Gastrocnemius medialis (tissue), 4 donors: ENCODE results near the gene CPVL. TPM values are rescaled to one million over a fixed set of nuclear protein-coding genes. Genes with fewer than 3 reads are reported as not detected.

Experiments used
- ATAC-seq, 2 donors: fragments of 150-250 bp; one replicate each; pipeline ENCODE4 v1.9.1; 2016
- DNase-seq, 2 donors: peaks; one replicate each; pipeline ENCODE4 v3.0.0-alpha.2; 2019
- H3K27ac ChIP-seq, 4 donors: fragments of 200-600 bp; sonication (generic); 1 replicate in 1 of 4; 2 replicates in 3 of 4; pipeline ENCODE4 v1.5.1; 2016 to 2018; ENCODE audit warnings: mild to moderate bottlenecking in 2 of 4, moderate library complexity in 1 of 4
- H3K27me3 ChIP-seq, 3 donors: fragments of 200-600 bp; sonication (generic) in 2 of 3; 1 replicate in 1 of 3; 2 replicates in 2 of 3; pipeline versions ENCODE4 v1.5.1 to v1.6.0; 2016 to 2019; ENCODE audit warnings: mild to moderate bottlenecking in 1 of 3, moderate library complexity in 1 of 3
- H3K36me3 ChIP-seq, 2 donors: fragments of 200-600 bp; sonication (generic) in 1 of 2; one replicate each; pipeline ENCODE4 v1.5.1; 2017 to 2018
- H3K4me1 ChIP-seq, 2 donors: fragments of 200-600 bp; sonication (generic) in 1 of 2; one replicate each; pipeline ENCODE4 v1.5.1; 2016 to 2017; ENCODE audit warnings: mild to moderate bottlenecking in 2 of 2
- H3K4me3 ChIP-seq, 4 donors: fragments of 200-600 bp; sonication (generic) in 3 of 4; 1 replicate in 1 of 4; 2 replicates in 3 of 4; pipeline ENCODE4 v1.5.1; 2016 to 2019; ENCODE audit warnings: mild to moderate bottlenecking in 2 of 4
- H3K9me3 ChIP-seq, 3 donors: fragments of 200-600 bp; sonication (generic) in 2 of 3; 1 replicate in 1 of 3; 2 replicates in 2 of 3; pipeline ENCODE4 v1.5.1; 2016 to 2019
- CTCF ChIP-seq, 5 experiments: fragments of 450-650 bp in 3 of 5; fragments of 200-600 bp in 2 of 5; sonication (generic) in 2 of 5; IDR thresholded peaks in 4 of 5; conservative IDR thresholded peaks in 1 of 5; 1 replicate in 4 of 5; 2 replicates in 1 of 5; pipeline ENCODE4 v1.5.1; 2016 to 2019; ENCODE audit warnings: antibody characterized with exemption in 5 of 5, mild to moderate bottlenecking in 3 of 5, moderate library complexity in 3 of 5
- POLR2A ChIP-seq, 2 donors: fragments of 450-650 bp; IDR thresholded peaks; one replicate each; pipeline ENCODE4 v1.6.1; 2017; ENCODE audit warnings: antibody characterized with exemption in 2 of 2, mild to moderate bottlenecking in 2 of 2, moderate library complexity in 2 of 2
- in situ Hi-C, 4 donors: fragments of 200-750 bp; cut with MboI; loops; one replicate each; pipeline versions ENCODE4 v1.15.0 to v1.8.0; 2017; ENCODE audit warnings: low sequenced_read_pairs in 4 of 4
- intact Hi-C: fragments of 100-400 bp; cut with DNase I; formaldehyde crosslinking; loops from one replicate; pipeline ENCODE4 v1.15.1; 2023; ENCODE audit warnings: low total_unique reads
- total RNA-seq, 4 donors: library from RNA; depleted of rRNA; stranded (reverse); fragments of >200 nt; gene quantifications; one replicate each; pipeline versions ENCODE4 v1.1.0 to v1.2.3, GENCODE V29; 2016

The CPVL gene
- total RNA-seq, 4 donors from 2014 or later: 5.6 to 11.8 (median 6.2) TPM

- no peak overlapping the region for H3K27ac ChIP-seq
- intact Hi-C loops: loop anchor here (5.0 to 10.0 kb wide), 2 partner anchors 81 to 294 kb away; partner anchors contain the start of gene CHN2
- H3K4me1 ChIP-seq: no peaks in the 10 kb centered on the region
- no peaks in the 10 kb centered on the region for H3K9me3 ChIP-seq
- TF ChIP-seq CTCF (IDR thresholded peaks at IDR 0.05 in 4 of 5, conservative IDR thresholded peaks at IDR 0.05 in 1 of 5): no peak
- TF ChIP-seq POLR2A (IDR thresholded peaks at IDR 0.05): no peak
- in situ Hi-C loops: loop anchor here in 1 of 4 donors (10.0 kb wide), 1 partner anchor 291 kb away; no protein-coding TSS in a partner anchor
- DNase-seq (no peak), ATAC-seq (no peak)
- H3K4me3 ChIP-seq: no peak overlapping the region
- H3K36me3 ChIP-seq: no peaks in the 10 kb centered on the region
- no peaks in the 10 kb centered on the region for H3K27me3 ChIP-seq
Observed at GRCh38 chr7:29113384-29114102, 32.8 kb downstream of the CPVL start.

- Histone ChIP-seq H3K4me1 (no peaks in the 10 kb centered on the region), H3K27me3 (no peaks in the 10 kb centered on the region), H3K27ac (no peak overlapping the region), H3K4me3 (no peak overlapping the region), H3K36me3 (no peaks in the 10 kb centered on the region), H3K9me3 (no peaks in the 10 kb centered on the region)
- ATAC-seq (no peak), DNase-seq (no peak)
- in situ Hi-C loops: loop anchor here in 1 of 4 donors (10.0 kb wide), 1 partner anchor 292 kb away; no protein-coding TSS in a partner anchor
- intact Hi-C loops: loop anchor here (5.0 to 10.0 kb wide), 2 partner anchors 82 to 295 kb away; partner anchors contain the start of gene CHN2
- no peak for TF ChIP-seq POLR2A (IDR thresholded peaks at IDR 0.05)
Observed at GRCh38 chr7:29112721-29113120, 33.6 kb downstream of the CPVL start.

GRCh38 chr7:29109899-29110298 is 36.4 kb downstream of the CPVL start:
- no peak overlapping the region for H3K27ac ChIP-seq
- ATAC-seq (no peak), DNase-seq (no peak)
- TF ChIP-seq CTCF (IDR thresholded peaks at IDR 0.05 in 4 of 5, conservative IDR thresholded peaks at IDR 0.05 in 1 of 5): no peak
- TF ChIP-seq POLR2A (IDR thresholded peaks at IDR 0.05): no peak
- H3K36me3 ChIP-seq: no peaks in the 10 kb centered on the region
- no peaks in the 10 kb centered on the region for H3K27me3 ChIP-seq
- no peaks in the 10 kb centered on the region for H3K9me3 ChIP-seq
- H3K4me3 ChIP-seq: no peak overlapping the region
- in situ Hi-C loops: loop anchor here (5.0 to 10.0 kb wide), 4 partner anchors 155 to 297 kb away; partner anchors contain the start of gene TRIL (in 1 of the 4)
- H3K4me1 ChIP-seq: no peaks in the 10 kb centered on the region
- intact Hi-C loops: loop anchor here (5.0 to 10.0 kb wide), 2 partner anchors 85 to 297 kb away; partner anchors contain the start of gene CHN2

GRCh38 chr7:29109358-29109757 is 37.0 kb downstream of the CPVL start:
- Histone ChIP-seq H3K4me1 (no peaks in the 10 kb centered on the region), H3K36me3 (no peaks in the 10 kb centered on the region), H3K4me3 (no peak overlapping the region), H3K27me3 (no peaks in the 10 kb centered on the region), H3K9me3 (no peaks in the 10 kb centered on the region), H3K27ac (no peak overlapping the region)
- DNase-seq (no peak), ATAC-seq (no peak)
- in situ Hi-C loops: loop anchor here (5.0 to 10.0 kb wide), 4 partner anchors 155 to 298 kb away; partner anchors contain the start of gene TRIL (in 1 of the 4)
- intact Hi-C loops: no loop called here
- TF ChIP-seq CTCF (IDR thresholded peaks at IDR 0.05 in 4 of 5, conservative IDR thresholded peaks at IDR 0.05 in 1 of 5) (no peak), POLR2A (IDR thresholded peaks at IDR 0.05) (no peak)

- intact Hi-C loops: no loop called here
- no peaks in the 10 kb centered on the region for H3K36me3 ChIP-seq
- H3K9me3 ChIP-seq: no peaks in the 10 kb centered on the region
- TF ChIP-seq POLR2A (IDR thresholded peaks at IDR 0.05) (no peak), CTCF (IDR thresholded peaks at IDR 0.05 in 4 of 5, conservative IDR thresholded peaks at IDR 0.05 in 1 of 5) (no peak)
- DNase-seq: no peak
- no peak overlapping the region for H3K27ac ChIP-seq
- H3K4me1 ChIP-seq: peaks cover 0 to 4% of the 10 kb centered on the region in 2 donors
- no peaks in the 10 kb centered on the region for H3K27me3 ChIP-seq
- in situ Hi-C loops: loop anchor here (5.0 to 10.0 kb wide), 4 partner anchors 152 to 300 kb away; partner anchors contain the start of gene TRIL (in 1 of the 4)
- H3K4me3 ChIP-seq: no peak overlapping the region
- no peak for ATAC-seq
Observed at GRCh38 chr7:29107056-29107455, 39.3 kb downstream of the CPVL start.
